Activated T-cell treated with anti-CD3 and anti-CD28 coated beads for 48 hours (primary cell): ENCODE data around the gene IL24.
"Not testable (repeated sequence)": the region's sequence is repeated elsewhere in the genome, so short reads cannot be mapped to it uniquely, and the experiment has no call there.

Experiments
- DNase-seq: peaks from one replicate; pipeline ENCODE4 v3.0.0-alpha.2; 2020; ENCODE audit warnings: low read depth

IL24 gene

DNA sequence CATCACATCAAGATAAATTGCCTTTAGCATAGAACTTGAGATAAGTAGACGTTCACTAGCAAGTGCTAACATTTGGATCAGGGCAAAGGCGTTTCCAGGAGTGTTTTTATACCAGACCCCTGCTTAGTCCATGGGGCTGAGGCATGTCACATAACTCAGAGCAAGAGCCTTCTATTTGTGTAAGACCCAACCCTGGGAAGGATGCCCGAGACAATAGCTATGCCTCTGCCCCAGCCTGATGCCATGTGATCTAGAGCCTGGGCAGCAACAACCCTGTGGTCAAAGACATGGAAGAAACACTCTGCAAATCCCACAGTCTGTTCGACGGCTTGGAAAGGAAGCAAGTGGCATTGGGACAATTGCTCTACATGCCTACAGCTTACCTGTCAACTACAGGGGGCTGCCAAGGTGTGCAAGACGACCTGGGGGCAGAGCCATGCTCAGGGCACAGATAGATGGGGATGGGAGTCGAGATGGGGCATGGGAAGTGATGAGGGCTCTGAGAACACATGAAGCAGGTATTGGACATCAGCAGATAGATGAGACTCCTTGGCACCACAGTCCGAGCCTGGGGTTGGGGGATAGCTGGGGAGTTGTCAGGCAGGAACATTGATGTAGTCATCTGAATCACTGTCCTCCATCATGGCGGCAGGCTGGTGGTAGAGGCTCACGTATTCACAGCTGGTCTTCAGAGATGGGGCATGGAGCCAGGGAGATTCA lies 7.3 kb downstream of the IL24 start:
- no peak for DNase-seq

DNA sequence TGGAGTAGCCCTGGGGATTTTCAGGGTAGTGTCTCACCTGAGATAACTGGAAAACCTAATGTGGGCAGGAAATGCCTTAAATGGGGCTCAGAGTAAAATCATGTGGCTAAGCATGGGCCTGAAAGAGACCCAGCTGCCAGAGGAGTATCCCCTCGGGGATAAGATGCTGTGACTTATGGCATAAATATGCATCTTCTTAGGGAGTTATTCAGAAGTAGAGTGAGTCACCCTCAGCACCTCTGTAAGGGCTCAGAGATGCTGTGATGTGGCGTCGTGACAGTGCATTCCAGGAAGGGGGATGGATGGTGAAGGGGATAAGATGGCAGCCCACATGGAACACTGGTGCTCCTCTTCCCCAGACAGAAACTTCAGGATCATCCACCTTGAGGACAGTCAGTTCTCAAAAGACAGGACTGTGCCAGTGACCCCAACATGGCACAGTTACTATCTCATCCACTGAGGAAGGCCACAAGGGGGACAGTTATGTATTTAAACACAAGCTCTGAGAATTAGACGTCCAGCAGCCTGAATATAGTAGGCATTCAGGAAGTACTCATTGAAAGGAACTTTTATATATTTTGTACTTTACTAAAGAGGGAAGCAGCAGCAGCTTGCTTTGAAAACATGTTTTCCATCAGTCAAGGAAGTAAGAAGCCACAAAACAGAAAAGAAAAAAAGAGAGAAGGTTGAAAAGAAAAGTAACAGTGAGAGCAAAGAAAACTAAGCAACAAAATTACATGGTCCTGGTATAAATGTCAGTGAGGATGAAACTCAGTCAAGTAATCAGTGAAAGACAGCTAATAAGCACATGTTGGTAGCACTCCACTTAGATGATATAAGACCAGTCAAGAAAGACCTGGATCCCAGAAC lies 8.3 kb downstream of the IL24 start:
- no peak for DNase-seq

DNA sequence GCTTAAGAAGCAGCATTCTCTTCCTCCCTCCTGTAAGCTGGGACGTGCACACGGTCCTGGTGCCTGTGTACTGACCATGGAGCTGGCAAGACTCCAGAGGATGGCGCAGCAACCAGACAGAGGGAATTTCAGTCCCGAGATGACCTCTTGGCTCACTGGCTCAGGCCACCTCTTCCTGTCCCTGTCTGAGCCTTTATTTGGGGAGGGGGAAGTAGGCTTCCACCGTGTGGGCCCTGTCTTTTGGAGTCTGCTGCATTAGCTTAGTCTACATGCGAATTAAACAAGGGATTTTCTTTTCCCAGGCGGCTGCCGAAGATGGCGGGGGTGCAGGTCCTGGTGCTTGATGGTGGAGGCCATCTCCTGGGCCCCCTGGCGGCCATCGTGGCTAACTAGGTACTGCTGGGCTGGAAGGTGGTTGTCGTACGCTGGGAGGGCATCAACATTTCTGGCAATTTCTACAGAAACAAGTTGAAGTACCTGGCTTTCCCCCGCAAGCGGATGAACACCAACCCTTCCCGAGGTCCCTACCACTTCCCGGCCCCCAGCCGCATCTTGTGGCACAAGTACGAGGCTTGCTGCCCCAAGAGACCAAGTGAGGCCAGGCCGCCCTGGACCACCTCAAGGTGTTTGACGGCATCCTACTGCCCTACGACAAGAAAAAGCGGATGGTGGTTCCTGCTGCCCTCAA lies 10.2 kb downstream of the IL24 start:
- no peak for DNase-seq

DNA sequence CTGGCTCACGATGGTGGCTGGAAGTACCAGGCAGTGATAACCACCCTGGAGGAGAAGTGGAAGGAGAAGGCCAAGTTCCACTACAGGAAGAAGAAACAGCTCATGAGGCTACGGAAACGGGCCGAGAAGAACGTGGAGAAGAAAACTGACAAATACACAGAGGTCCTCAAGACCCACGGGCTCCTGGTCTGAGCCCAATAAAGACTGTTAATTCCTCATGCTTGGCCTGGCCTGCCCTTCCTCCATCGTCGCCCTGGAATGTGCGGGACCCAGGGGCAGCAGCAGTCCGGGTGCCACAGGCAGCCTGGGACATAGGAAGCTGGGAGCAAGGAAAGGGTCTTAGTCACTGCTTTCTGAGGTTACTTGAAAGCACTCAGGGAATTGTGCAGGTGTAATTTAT lies 10.8 kb downstream of the IL24 start:
- no peak for DNase-seq

DNA sequence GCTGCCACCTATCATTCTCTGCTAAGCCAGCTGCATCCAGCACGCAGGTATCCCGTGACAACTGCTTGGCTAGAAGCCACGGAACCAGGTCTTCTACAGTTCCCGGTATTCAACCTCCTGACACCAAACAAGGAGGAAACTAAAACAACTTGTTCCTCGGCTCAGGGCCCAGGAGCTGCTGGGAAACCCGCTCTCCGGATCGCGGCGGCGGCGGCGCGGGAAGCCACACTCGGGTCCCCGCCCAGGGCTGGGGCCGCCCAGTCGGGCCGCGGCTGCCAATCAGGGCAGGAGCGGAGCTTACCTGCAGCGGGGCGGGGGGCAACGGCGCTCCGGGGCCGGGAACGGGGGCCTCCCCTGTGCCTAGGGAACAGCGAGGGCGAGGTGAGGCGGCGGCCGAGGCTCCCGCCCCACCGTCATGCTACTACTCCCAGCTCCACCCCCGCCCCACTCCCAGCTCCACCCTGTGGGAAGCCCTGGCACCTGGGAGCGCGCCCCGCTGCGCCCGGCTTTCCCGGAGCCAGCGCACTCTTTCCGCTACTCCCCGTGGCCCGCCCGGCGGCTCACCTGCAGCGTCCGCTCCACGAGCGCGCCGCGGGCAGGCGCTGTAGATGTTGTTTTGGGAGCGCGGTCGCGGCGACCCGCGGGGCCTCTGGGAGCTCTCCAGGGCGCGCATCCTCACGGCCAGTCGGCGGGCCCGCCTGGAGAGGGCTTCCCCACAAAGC lies 12.1 kb downstream of the IL24 start:
- DNase-seq, result peak; percentile 34

DNA sequence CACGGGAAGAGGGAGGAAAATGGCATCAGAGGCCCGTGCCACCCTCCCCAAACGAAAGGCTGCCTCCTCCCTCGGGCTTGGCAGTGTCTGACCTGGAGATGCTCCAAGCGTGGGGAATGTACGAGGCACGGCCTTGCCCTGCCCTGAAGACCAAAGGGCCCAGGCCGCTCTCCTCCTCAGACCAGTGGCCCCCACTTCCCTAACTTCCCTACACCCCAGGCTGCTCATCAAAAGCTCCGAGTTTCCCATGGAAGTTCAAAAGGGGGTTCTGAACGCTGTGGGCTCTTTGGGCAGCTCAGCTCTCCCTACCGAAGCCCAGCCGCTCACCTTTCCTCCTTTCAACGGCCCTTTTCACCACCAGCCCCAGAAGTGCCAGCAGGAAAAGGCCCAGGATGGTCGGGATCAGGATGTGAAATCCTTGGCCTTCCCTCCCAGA lies 12.7 kb downstream of the IL24 start:
- no peak for DNase-seq

DNA sequence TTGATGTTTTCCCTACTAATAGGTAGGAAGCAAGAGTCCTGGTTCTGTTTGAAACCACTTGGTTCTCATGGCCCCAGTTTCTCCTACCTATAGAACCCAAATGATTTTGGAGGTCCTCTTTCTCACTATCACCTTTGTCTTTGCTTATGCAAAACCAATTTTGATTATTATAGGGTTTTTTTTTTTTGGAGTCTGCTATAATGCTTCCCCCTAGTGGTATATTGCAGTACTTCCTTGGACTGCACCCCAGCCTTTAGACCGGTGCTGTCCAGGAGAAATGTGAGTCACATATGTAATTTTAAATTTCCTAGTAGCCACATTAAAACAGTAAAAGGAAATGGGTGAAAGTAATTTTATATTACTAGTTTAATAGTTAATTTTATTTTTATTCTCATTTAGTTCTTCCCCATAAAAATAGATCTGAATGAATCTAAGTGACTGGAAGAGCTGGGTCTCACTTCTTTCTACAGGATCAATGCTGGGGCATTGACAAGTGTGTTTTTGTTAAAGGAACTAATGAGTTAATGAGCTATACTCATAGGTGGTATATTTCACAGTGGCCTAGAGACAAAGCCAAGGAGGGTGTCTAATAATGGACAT lies 13.9 kb downstream of the IL24 start:
- no peak for DNase-seq

DNA sequence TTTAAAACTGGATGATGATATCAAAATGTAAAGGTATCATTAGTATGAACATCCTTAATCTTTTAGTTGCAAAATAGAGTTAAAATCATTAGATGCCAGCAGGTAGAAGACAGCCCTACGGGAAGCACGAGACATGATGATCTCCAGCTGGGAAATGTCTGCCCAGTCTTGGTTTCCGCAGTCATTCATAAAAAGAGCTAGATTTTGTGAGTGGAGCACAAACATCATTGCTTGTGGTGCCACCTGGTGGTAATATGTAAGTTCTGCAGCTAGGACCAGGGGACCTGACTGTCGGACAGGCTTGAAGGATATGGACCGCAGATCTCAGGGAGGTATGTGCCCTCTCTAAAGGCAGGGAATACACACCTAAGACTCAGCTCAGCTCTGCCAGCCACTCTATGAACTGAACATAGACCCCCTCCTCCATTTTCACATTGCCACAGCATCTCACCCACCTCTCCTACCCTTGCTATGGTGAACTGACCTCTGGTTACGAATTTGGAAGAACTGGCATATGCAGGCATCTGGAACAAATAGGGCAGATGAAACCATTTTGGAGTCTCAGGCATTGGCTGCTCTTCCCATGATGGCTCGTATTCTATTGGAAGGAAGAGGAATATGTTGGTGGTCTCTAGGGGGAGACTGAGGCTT lies 15.3 kb downstream of the IL24 start:
- DNase-seq, result peak; percentile 46

DNA sequence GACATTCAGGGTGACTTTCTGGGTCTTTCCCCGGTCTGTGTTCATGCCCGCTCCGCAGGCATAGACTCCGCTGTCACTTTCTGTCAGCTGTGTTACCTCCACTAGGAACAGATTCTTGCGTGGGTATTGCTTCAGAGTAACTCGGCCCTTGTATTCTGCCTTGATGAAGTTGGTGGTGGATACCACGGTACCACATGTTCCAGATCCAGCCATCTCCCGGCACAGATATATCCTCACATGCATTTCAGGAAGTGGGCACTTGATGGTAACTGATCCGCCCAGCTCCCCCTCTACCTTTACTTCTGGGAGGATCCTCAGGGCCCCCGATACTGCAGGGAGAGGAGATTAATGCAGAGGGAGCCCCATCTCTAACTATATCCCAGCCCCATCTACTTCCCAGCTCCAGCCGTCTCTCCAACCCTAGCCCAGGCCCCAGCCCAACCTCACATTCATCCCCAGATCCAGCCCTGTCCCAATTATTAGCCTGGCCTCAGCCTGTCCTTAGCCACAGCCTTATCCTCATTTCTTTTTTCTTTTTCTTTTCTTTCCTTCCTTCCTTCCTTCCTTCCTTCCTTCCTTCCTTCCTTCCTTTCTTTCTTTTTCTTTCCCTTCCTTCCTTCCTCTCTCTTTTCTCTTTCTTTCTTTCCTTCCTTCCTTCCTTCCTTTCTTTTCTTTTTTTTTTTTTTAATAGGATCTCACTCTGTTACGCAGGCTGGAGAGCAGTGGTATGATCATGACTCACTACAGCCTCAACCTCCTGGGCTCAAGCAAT lies 16.7 kb downstream of the IL24 start:
- DNase-seq, result no peak

DNA sequence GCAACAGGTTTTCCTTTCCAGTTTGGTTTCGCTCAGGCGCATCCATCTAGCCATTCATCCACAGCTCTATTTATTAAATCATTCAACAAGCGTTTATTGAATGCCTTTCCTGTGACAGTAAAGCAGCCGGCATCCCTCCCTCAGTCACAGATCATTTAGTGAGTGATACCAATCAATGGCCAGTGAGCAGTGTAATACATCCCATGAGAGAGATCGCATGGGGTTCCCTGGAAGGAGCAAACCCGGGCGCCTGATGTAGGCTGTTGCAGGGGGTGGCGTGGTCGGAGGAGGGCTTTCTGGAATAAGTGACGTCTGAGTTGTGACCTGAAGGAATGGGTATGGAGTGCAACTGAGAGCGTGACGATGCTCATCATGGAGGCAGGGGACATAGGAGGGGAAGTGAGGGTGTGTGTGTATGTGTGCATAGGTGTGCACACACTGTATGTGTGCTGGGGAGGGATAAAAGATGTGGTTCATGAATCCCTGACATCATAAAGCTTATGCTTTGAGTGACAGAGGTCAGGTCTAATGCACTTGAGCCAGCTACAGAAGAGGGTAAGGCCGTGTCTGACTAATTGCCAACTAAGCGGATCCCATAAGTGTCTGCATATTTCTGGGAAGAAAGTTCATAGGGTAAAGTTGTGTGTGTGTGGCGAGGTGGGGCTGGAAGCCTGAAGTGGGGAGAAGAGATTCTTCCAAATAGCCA lies 17.9 kb downstream of the IL24 start:
- DNase-seq, result no peak

- DNase-seq, result no peak
Measured at GRCh38 chr1:206916000-206916709, 18.9 kb downstream of the IL24 start.

DNA sequence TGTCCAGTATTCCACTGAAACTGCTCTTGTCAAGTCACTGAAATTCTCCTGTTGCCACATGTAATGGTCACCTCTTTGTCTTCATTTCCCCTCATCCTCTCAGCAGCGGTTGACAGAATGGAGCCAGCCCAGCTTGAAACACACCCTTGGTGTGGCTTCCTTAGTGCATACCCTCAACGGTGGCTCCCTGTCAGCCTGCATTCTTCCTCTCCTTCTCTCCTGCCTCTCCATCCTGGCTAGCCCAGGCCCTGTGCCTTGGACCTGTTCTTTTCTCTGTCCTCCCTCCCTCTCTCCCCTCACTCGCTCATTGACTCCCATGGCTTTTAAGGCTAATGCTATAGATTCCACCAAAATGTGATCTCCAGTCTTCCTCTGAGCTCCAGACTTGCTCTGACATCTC lies 20.8 kb downstream of the IL24 start:
- no peak for DNase-seq

GRCh38 chr1:206921772-206922265 lies 24.6 kb downstream of the IL24 start, which contains the start of gene FCMR:
Gene FCMR, minus strand, starts transcription at chr1:206921941. Its CDS starts 87 bp downstream, at chr1:206921854.
- no peak for DNase-seq

DNA sequence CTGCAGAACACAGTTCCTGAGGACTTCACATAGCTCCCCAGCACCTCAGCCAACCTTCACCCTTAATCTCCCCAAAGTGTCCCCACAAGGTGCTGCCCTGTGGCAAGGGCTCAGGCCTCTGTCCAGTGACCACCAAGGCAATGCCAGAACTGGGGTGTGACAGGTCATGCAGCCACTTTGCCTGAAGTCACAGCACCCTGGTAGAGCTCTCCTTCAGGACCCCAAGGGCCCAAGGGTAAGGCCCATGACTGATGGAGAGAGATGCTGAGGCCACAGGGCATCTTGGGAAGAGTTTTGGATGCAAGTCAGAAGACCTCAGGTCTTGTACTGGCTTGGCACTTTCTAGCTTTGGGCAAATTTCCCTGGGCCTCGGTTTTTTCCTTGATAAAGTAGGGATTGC lies 25.3 kb downstream of the IL24 start:
- DNase-seq, result no peak

GRCh38 chr1:206923009-206923960 lies 26.0 kb downstream of the IL24 start:
- peak; percentile 49 for DNase-seq

GRCh38 chr1:206923961-206924557 lies 26.8 kb downstream of the IL24 start:
- DNase-seq, result not testable (repeated sequence)

DNA sequence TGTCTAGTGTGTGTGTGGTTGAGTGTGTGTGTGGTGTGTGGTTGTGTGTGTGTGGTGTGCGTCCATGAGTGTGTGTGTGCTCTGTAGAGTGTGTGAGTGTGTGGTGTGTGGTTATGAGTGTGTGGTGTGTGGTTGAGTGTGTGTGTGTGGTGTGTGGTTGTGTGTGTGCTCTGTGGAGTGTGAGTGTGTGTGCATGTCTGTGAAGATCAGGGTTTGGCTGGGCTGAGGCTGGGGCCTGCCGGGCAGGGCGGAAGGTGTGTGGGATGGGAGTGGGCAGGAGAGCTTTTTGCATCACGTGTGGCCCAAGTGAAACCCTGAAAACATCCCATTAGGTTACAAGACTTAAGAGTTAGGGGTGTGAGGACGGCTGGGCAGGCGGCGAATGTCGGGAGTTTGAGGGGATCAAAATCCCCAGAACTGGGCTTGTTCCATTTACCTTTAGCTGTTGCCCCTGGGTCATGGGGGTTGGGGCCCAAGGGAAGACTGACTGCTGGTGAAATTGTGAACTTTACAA lies 27.4 kb downstream of the IL24 start:
- no peak for DNase-seq
